Measurements from ENCODE around the gene VAMP5. TPM values are rescaled to one million over a fixed set of nuclear protein-coding genes. Genes with fewer than 3 reads are reported as not detected.

The VAMP5 gene
- total and polyA plus RNA-seq, 2 experiments from 2014 or later = 2.7 to 36.1 TPM

GRCh38 chr2:85631316-85631715, 47.1 kb downstream of the VAMP5 start:
- H3K4me3 ChIP-seq = no peak overlapping the region

GRCh38 chr2:85635011-85635410, 50.8 kb downstream of the VAMP5 start:
- H3K27ac ChIP-seq = no peak overlapping the region
- H2AFZ ChIP-seq = no peak overlapping the region
- H4K20me1 ChIP-seq (ENCODE audit: insufficient read depth, poor library complexity, severe bottlenecking) = no peaks in the 10 kb centered on the region
- H3K9me2 ChIP-seq (replicated peaks; ENCODE audit: insufficient read depth) = no peaks in the 10 kb centered on the region
- no peak for DNase-seq (ENCODE audit: low spot score)
- TF ChIP-seq CTCF (IDR thresholded peaks at IDR 0.05; ENCODE audit: poor library complexity) (no peak), EZH2 (IDR thresholded peaks at IDR 0.05; ENCODE audit: borderline replicate concordance) (no peak), EZH2phosphoT487 (IDR thresholded peaks at IDR 0.05; ENCODE audit: low read depth, severe bottlenecking, unreplicated experiment) (no peak)
- H3K4me3 ChIP-seq = no peak overlapping the region
- H3K4me2 ChIP-seq = no peak overlapping the region
- H3K27me3 ChIP-seq = no peaks in the 10 kb centered on the region
- peaks cover 13% of the 10 kb centered on the region for H3K79me2 ChIP-seq
- H3K9me3 ChIP-seq (ENCODE audit: low read depth) = no peaks in the 10 kb centered on the region
- no peaks in the 10 kb centered on the region for H3K36me3 ChIP-seq (replicated peaks; ENCODE audit: insufficient read depth, low read depth)
- no peaks in the 10 kb centered on the region for H3K4me1 ChIP-seq (ENCODE audit: insufficient read depth)
- WGBS (ENCODE audit: low lambda C conversion rate, missing lambda C conversion rate) = 88% methylated on average over 8 of the region's 8 CpGs

More at GRCh38 chr2:85631316-85631715, 47.1 kb downstream of the VAMP5 start:
- DNase-seq (ENCODE audit: low spot score) = no peak
- 100% methylated on average over 3 of the region's 3 CpGs for WGBS (ENCODE audit: low lambda C conversion rate, missing lambda C conversion rate)
- Histone ChIP-seq H3K9me2 (replicated peaks; ENCODE audit: insufficient read depth) (no peaks in the 10 kb centered on the region), H2AFZ (no peak overlapping the region), H3K27ac (no peak overlapping the region), H3K4me1 (ENCODE audit: insufficient read depth) (no peaks in the 10 kb centered on the region), H3K9me3 (ENCODE audit: low read depth) (no peaks in the 10 kb centered on the region), H3K27me3 (no peaks in the 10 kb centered on the region), H3K36me3 (replicated peaks; ENCODE audit: insufficient read depth, low read depth) (no peaks in the 10 kb centered on the region), H3K4me2 (no peak overlapping the region), H4K20me1 (ENCODE audit: insufficient read depth, poor library complexity, severe bottlenecking) (no peaks in the 10 kb centered on the region), H3K79me2 (peaks cover 6% of the 10 kb centered on the region)
- no peak for TF ChIP-seq EZH2phosphoT487 (IDR thresholded peaks at IDR 0.05; ENCODE audit: low read depth, severe bottlenecking, unreplicated experiment)
- no peak for TF ChIP-seq CTCF (IDR thresholded peaks at IDR 0.05; ENCODE audit: poor library complexity)
- TF ChIP-seq EZH2 (IDR thresholded peaks at IDR 0.05; ENCODE audit: borderline replicate concordance) = no peak

DNA sequence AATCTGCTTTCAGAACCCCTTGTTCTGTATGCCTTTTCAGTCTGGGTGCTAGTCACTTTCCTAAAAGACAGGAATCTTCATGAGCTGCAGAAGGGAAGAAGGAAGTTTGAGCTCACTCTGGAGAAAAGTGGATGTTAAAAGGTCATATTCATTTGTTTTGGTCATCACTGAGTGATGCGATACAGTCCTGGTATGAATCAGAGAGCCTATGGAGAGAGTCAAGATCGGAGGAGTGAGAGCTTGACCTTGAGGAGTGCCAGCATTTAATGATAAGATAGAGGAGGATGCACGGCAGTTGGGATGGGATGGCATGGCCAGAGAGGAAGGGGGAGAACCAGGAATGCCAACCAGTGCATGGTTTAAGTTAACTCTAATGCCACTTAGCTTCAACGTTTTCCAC, 51.4 kb downstream of the VAMP5 start:
- TF ChIP-seq CTCF (IDR thresholded peaks at IDR 0.05; ENCODE audit: poor library complexity) = no peak
- no peak for TF ChIP-seq EZH2 (IDR thresholded peaks at IDR 0.05; ENCODE audit: borderline replicate concordance)
- no peak for TF ChIP-seq EZH2phosphoT487 (IDR thresholded peaks at IDR 0.05; ENCODE audit: low read depth, severe bottlenecking, unreplicated experiment)
- Histone ChIP-seq H3K4me3 (no peak overlapping the region), H3K27ac (no peak overlapping the region), H3K9me3 (ENCODE audit: low read depth) (no peaks in the 10 kb centered on the region), H3K4me1 (ENCODE audit: insufficient read depth) (no peaks in the 10 kb centered on the region), H3K27me3 (no peaks in the 10 kb centered on the region), H3K4me2 (no peak overlapping the region), H3K9me2 (replicated peaks; ENCODE audit: insufficient read depth) (no peaks in the 10 kb centered on the region), H2AFZ (no peak overlapping the region), H4K20me1 (ENCODE audit: insufficient read depth, poor library complexity, severe bottlenecking) (no peaks in the 10 kb centered on the region), H3K36me3 (replicated peaks; ENCODE audit: insufficient read depth, low read depth) (no peaks in the 10 kb centered on the region), H3K79me2 (peaks cover 13% of the 10 kb centered on the region)
- WGBS (ENCODE audit: low lambda C conversion rate, missing lambda C conversion rate) = 86% methylated on average over 4 of the region's 4 CpGs
- no peak for DNase-seq (ENCODE audit: low spot score)

DNA sequence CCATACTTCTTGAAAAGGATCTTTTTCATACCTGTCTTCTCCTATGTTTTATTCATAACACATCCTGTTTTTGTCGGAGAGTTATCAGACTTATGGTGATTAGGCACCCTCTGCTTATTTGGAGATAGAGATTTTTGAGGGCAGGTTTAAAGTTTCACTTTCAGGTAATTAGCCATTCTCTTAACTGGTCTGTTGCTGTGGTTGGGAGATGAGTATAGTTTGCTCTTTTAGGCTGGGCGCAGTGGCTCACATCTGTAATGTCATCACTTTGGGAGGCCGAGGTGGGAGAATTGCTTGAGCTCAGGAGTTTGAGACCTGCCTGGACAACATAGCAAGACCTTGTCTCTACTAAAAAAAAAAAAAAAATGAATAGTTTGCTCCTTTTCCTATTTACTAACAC, 58.5 kb downstream of the VAMP5 start:
- no peak for TF ChIP-seq EZH2 (IDR thresholded peaks at IDR 0.05; ENCODE audit: borderline replicate concordance)
- TF ChIP-seq CTCF (IDR thresholded peaks at IDR 0.05; ENCODE audit: poor library complexity) = no peak
- TF ChIP-seq EZH2phosphoT487 (IDR thresholded peaks at IDR 0.05; ENCODE audit: low read depth, severe bottlenecking, unreplicated experiment) = no peak

More for the DNA sequence above, 58.5 kb downstream of the VAMP5 start:
- no peak overlapping the region for H2AFZ ChIP-seq
- WGBS (ENCODE audit: low lambda C conversion rate, missing lambda C conversion rate) = 99% methylated on average over 3 of the region's 3 CpGs
- H3K36me3 ChIP-seq (replicated peaks; ENCODE audit: insufficient read depth, low read depth) = no peaks in the 10 kb centered on the region
- no peaks in the 10 kb centered on the region for H4K20me1 ChIP-seq (ENCODE audit: insufficient read depth, poor library complexity, severe bottlenecking)
- peaks cover 12% of the 10 kb centered on the region for H3K79me2 ChIP-seq
- H3K4me1 ChIP-seq (ENCODE audit: insufficient read depth) = no peaks in the 10 kb centered on the region
- H3K27ac ChIP-seq = no peak overlapping the region
- no peak for DNase-seq (ENCODE audit: low spot score)
- H3K27me3 ChIP-seq = no peaks in the 10 kb centered on the region
- no peaks in the 10 kb centered on the region for H3K9me2 ChIP-seq (replicated peaks; ENCODE audit: insufficient read depth)
- H3K9me3 ChIP-seq (ENCODE audit: low read depth) = no peaks in the 10 kb centered on the region
- no peak overlapping the region for H3K4me2 ChIP-seq
- no peak overlapping the region for H3K4me3 ChIP-seq

Data from hepatocyte (in vitro differentiated cells).